GM12872 (cell line): ENCODE results near the gene TRIM41.

ENCODE experiments used
- CTCF ChIP-seq: IDR thresholded peaks from 3 replicates; pipeline ENCODE4 v1.5.1; 2011; ENCODE audit warnings: low read depth, mild to moderate bottlenecking, low read length, moderate library complexity; ENCODE audit not compliant: insufficient read depth

Gene TRIM41

GRCh38 chr5:181185560-181185959, 37.5 kb upstream of the TRIM41 start:
- TF ChIP-seq CTCF, result no peak

DNA sequence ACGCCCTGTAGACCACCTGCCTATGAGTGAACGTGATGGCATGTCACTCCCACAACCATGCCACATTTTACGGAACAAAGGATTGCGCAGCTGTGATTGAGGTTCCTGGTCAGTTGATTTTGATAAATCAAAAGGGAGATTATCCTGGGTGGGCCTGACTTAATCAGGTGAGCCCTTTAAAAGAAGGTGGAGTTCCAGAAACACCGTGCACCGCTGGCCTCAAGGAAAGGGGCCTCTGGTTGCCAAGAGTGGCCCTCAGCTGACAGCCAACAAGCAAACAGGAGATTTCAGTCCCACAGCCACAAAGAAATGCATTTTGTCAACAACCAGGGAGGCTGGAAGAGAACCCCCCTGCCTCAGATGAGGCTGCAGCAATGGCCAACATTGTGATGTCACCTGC, 37.1 kb upstream of the TRIM41 start:
- TF ChIP-seq CTCF, result no peak

DNA sequence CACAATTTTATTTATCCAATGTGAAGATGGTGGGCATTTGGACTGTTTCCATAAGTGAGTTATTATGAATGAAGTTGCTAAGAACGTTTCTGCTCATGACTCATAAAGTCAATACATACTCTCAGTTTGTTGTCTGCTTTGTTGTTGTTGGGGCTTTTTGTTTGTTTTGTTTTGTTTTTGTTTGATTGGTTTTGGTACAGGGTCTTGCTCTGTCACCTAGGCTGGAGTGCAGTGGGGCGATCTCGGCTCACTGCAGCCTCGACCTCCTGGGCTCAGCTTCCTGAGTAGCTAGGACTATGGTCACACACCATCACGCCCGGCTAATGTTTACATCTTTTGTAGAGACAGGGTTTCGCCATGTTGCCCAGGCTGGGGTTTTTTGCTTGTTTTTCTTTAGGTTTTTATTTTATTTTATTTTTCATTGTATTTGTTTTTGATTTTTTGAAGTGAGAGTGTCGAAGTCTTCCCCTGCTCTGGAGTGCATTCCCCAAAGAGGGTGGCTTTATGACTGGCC, 36.0 kb upstream of the TRIM41 start:
- TF ChIP-seq CTCF, result no peak

DNA sequence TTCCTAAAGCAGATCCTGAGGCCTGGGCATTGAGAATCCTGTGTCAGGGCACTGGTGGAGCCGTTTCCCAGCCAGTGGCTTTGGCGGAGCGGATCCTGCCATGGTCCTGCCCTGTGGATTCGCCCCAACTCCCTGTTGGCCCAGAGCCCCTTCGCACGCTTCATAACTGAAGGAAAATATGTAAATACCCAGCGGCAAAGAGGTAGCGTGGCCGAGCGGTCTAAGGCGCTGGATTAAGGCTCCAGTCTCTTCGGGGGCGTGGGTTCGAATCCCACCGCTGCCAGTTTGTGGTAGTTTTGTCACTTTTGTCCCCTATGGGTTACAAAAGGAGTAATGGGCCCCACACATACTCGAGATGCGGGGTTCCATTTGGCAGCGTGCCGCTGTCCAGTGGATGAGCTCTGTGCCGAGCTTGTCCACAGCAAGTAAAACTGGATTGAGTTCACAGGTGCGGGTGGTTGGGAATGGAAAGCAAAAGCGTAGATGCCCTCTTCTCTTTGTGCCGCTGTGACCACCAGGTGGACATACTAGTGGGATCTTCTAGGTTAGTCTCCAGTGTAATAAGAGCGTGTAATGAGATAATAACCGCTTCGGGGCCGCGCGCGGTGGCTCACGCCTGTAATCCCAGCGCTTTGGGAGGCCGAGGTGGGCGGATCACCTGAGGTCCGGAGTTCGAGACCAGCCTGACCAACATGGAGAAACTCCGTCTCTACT, 35.4 kb upstream of the TRIM41 start:
- peak; percentile 33; the same call in 1 of the 3 replicates for TF ChIP-seq CTCF

GRCh38 chr5:181188700-181189362, 34.2 kb upstream of the TRIM41 start:
- TF ChIP-seq CTCF, result no peak

DNA sequence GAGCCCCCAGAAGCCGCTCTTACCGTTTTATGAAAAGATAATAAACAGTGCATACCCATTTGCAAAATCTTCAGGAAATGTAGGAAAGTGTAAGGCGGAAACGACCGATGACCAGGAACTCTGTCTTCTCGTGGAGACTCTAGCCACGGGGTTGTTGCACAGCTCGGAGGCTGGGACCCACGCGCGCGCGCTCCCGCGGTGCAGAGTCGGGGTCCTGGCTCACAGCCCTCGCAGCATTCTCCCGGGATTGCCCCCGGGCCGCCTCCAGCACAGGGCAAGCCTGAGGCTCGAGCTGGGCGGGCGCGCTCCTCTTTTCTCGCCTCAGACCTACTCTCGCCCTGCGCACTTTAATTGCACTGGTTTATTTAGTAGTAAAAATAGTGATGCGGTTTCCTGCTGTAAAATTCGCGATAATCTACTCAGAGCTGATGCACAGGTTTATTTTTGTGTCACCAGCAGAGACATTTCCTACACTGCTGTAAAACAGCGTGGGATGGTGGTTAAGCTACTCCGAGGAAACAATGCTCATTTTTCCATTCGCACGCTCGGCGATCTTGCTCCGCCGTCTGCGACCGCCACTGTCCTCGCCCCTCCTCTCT, 33.6 kb upstream of the TRIM41 start:
- no peak for TF ChIP-seq CTCF

DNA sequence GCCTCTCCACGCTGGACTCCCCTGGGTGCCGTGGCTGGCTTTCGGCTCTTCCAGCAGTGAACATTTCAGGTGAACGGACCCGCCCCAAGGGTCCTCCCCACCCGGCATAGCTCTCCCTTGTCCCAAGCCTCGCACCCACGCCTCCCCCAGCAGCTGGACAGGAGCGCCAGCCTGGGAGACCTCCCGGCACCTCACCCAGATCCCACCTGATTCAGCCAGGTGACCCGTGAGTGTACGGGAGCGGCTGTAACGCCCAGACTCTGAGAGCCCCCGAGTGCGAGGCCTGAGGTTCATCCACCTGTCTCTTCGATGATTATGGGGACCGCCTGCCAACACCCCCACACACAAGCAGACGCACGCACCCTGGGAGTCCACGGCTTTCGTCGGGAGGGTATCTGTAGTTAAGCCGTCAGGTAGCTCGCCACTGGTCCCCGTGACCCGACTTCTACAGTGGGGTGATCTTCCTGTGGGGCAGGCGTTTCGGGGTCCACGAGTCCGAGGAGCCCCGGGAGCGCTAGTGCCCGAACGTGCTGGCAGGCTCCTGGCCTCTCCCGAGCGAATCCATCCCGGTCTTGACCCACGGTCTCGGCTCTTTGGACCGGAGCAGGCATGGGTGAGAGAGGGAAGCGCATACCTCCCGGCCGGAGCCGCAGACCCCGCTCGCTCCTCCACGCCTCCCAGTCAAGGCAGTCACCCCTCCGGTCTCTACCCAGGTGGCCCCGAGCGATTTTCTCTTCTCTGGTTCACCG, 32.9 kb upstream of the TRIM41 start:
- no peak for TF ChIP-seq CTCF
